H9 (cell line): ENCODE data around the gene KIFC3. TPM values are rescaled to one million over a fixed set of nuclear protein-coding genes. Genes with fewer than 3 reads are reported as not detected.

Experiments
- DNase-seq: peaks from one replicate; pipeline ENCODE4 v3.0.0-alpha.2; 2017
- H2AFZ ChIP-seq: one replicate; pipeline ENCODE4 v1.6.1; 2013; ENCODE audit warnings: mild to moderate bottlenecking, low read length, control low read depth, moderate library complexity
- H2AK5ac ChIP-seq: 2 replicates; pipeline ENCODE4 v1.6.1; 2013; ENCODE audit warnings: low read length, control low read depth, mixed read lengths; ENCODE audit not compliant: insufficient read length
- H2BK120ac ChIP-seq: one replicate; pipeline ENCODE4 v1.6.1; 2013; ENCODE audit warnings: low read depth, mild to moderate bottlenecking, low read length, control low read depth, inconsistent platforms; ENCODE audit not compliant: poor library complexity, severe bottlenecking
- H2BK12ac ChIP-seq: 2 replicates; pipeline ENCODE4 v1.6.1; 2013; ENCODE audit warnings: low read length, control low read depth, mixed read lengths, low read depth; ENCODE audit not compliant: insufficient read length
- H2BK15ac ChIP-seq: 2 replicates; pipeline ENCODE4 v1.6.1; 2013; ENCODE audit warnings: low read depth, low read length, control low read depth
- H2BK20ac ChIP-seq: one replicate; pipeline ENCODE4 v1.6.1; 2013; ENCODE audit warnings: low read depth, mild to moderate bottlenecking, low read length, control low read depth, inconsistent platforms; ENCODE audit not compliant: poor library complexity, severe bottlenecking
- H2BK5ac ChIP-seq: 2 replicates; pipeline ENCODE4 v1.6.1; 2013; ENCODE audit warnings: low read length, control low read depth, mixed read lengths; ENCODE audit not compliant: insufficient read length
- H3K14ac ChIP-seq: 2 replicates; pipeline ENCODE4 v1.6.1; 2013; ENCODE audit warnings: low read length, control low read depth; ENCODE audit not compliant: insufficient read depth
- H3K18ac ChIP-seq: 2 replicates; pipeline ENCODE4 v1.6.1; 2013; ENCODE audit warnings: low read depth, mild to moderate bottlenecking, mixed read lengths, low read length, control low read depth; ENCODE audit not compliant: insufficient read length
- H3K23ac ChIP-seq: 2 replicates; pipeline ENCODE4 v1.6.1; 2013; ENCODE audit warnings: low read length, control low read depth, mixed read lengths, low read depth; ENCODE audit not compliant: insufficient read length
- H3K23me2 ChIP-seq: 2 replicates; pipeline ENCODE4 v1.6.1; 2013; ENCODE audit warnings: low read depth, mild to moderate bottlenecking, mixed read lengths, low read length, control low read depth; ENCODE audit not compliant: insufficient read length, poor library complexity, severe bottlenecking
- H3K27ac ChIP-seq: 2 replicates; pipeline ENCODE4 v1.5.1; 2013; ENCODE audit warnings: low read length, control low read depth, mixed read lengths, low read depth; ENCODE audit not compliant: insufficient read length
- H3K27me3 ChIP-seq: 2 replicates; pipeline ENCODE4 v1.6.1; 2013; ENCODE audit warnings: low read length, control low read depth, inconsistent platforms; ENCODE audit not compliant: insufficient read depth
- H3K4ac ChIP-seq: 2 replicates; pipeline ENCODE4 v1.6.1; 2013; ENCODE audit warnings: low read depth, mild to moderate bottlenecking, control low read depth, inconsistent platforms, low read length, moderate library complexity
- H3K4me1 ChIP-seq: 2 replicates; pipeline ENCODE4 v1.6.1; 2013; ENCODE audit warnings: low read length, control low read depth, inconsistent platforms; ENCODE audit not compliant: insufficient read depth
- H3K4me2 ChIP-seq: 2 replicates; pipeline ENCODE4 v1.6.1; 2013; ENCODE audit warnings: low read length, control low read depth, mixed read lengths; ENCODE audit not compliant: insufficient read length, insufficient read depth
- H3K56ac ChIP-seq: 2 replicates; pipeline ENCODE4 v1.6.1; 2013; ENCODE audit warnings: low read depth, mild to moderate bottlenecking, mixed read lengths, low read length, control low read depth; ENCODE audit not compliant: insufficient read length
- H3K79me1 ChIP-seq: 2 replicates; pipeline ENCODE4 v1.6.1; 2013; ENCODE audit warnings: low read depth, mild to moderate bottlenecking, moderate library complexity, low read length, control low read depth, inconsistent platforms; ENCODE audit not compliant: insufficient read depth, poor library complexity, severe bottlenecking
- H3K79me2 ChIP-seq: 2 replicates; pipeline ENCODE4 v1.6.1; 2013; ENCODE audit warnings: low read length, control low read depth, inconsistent platforms; ENCODE audit not compliant: insufficient read depth
- H3K9ac ChIP-seq: 2 replicates; pipeline ENCODE4 v1.6.1; 2013; ENCODE audit warnings: low read length, control low read depth, mixed read lengths; ENCODE audit not compliant: insufficient read length; ENCODE audit errors: extremely low read depth
- H3K9me3 ChIP-seq: one replicate; pipeline ENCODE4 v1.6.1; 2013; ENCODE audit warnings: low read depth, low read length, inconsistent platforms; ENCODE audit not compliant: control insufficient read depth
- H3T11ph ChIP-seq: one replicate; pipeline ENCODE4 v1.6.1; 2013; ENCODE audit warnings: mild to moderate bottlenecking, low read length, control low read depth, inconsistent platforms
- H4K20me1 ChIP-seq: one replicate; pipeline ENCODE4 v1.6.1; 2013; ENCODE audit not compliant: control insufficient read depth, insufficient read length, insufficient read depth
- H4K5ac ChIP-seq: 2 replicates; pipeline ENCODE4 v1.6.1; 2013; ENCODE audit warnings: low read depth, mild to moderate bottlenecking, mixed read lengths, low read length, control low read depth; ENCODE audit not compliant: insufficient read length
- H4K8ac ChIP-seq: replicated peaks from 2 replicates; pipeline ENCODE4 v1.6.1; 2013; ENCODE audit warnings: low read length, control low read depth, mixed read lengths, low read depth; ENCODE audit not compliant: insufficient read length
- H4K91ac ChIP-seq: 2 replicates; pipeline ENCODE4 v1.6.1; 2013; ENCODE audit warnings: low read depth, mild to moderate bottlenecking, moderate library complexity, mixed read lengths, low read length, control low read depth; ENCODE audit not compliant: insufficient read length
- H3K27ac Mint-ChIP-seq, 3 experiments: 2 replicates in 2 of 3; 3 replicates in 1 of 3; pipeline ENCODE4 v1.8.0; 2020 to 2021; ENCODE audit warnings: mixed read lengths in 3 of 3, mild to moderate bottlenecking in 1 of 3, moderate library complexity in 1 of 3
- H3K27me3 Mint-ChIP-seq: 2 replicates; pipeline ENCODE4 v1.8.0; 2021; ENCODE audit warnings: low read depth, mild to moderate bottlenecking, moderate library complexity, mixed read lengths
- H3K36me3 Mint-ChIP-seq, 3 experiments: 2 replicates in 2 of 3; 3 replicates in 1 of 3; pipeline ENCODE4 v1.8.0; 2020 to 2021; ENCODE audit warnings: low read depth in 3 of 3, mixed read lengths in 3 of 3; ENCODE audit not compliant: insufficient read depth in 1 of 3
- H3K4me1 Mint-ChIP-seq, 2 experiments: 2 replicates each; pipeline ENCODE4 v1.8.0; 2020; ENCODE audit warnings: mixed read lengths in 2 of 2
- H3K4me3 Mint-ChIP-seq, 2 experiments: 2 replicates in 1 of 2; 3 replicates in 1 of 2; pipeline ENCODE4 v1.8.0; 2020 to 2021; ENCODE audit warnings: mild to moderate bottlenecking in 2 of 2, mixed read lengths in 2 of 2, moderate library complexity in 1 of 2
- H3K9me3 Mint-ChIP-seq, 2 experiments: 2 replicates in 1 of 2; 3 replicates in 1 of 2; pipeline ENCODE4 v1.8.0; 2020; ENCODE audit warnings: mild to moderate bottlenecking in 2 of 2, mixed read lengths in 2 of 2, moderate library complexity in 1 of 2
- WGBS: extraction: QIAGEN DNeasy Blood & Tissue Kit; methylation state at CpG from one replicate; pipeline ENCODE4 v1.1.7; 2013; ENCODE audit warnings: missing lambda C conversion rate, low lambda C conversion rate, mixed read lengths; ENCODE audit not compliant: insufficient read length; ENCODE audit errors: extremely low coverage; 5-methylcytosine and 5-hydroxymethylcytosine counted together
- total RNA-seq: library from RNA; stranded (reverse); gene quantifications from 2 replicates; pipeline ENCODE4 v1.2.1, GENCODE V29; 2021
- TF ChIP-seq, protein P1 (sequence below): fragments of 200-600 bp; sonication (generic); conservative IDR thresholded peaks from 3 replicates; pipeline ENCODE4 v1.8.0; 2021; ENCODE audit warnings: antibody characterized with exemption, mild to moderate bottlenecking

KIFC3 gene
- total RNA-seq, 1 experiment from 2014 or later = 5.0 TPM

- H2BK5ac ChIP-seq = no peak overlapping the region
- H3K56ac ChIP-seq = no peak overlapping the region
- TF ChIP-seq, protein P1, sequence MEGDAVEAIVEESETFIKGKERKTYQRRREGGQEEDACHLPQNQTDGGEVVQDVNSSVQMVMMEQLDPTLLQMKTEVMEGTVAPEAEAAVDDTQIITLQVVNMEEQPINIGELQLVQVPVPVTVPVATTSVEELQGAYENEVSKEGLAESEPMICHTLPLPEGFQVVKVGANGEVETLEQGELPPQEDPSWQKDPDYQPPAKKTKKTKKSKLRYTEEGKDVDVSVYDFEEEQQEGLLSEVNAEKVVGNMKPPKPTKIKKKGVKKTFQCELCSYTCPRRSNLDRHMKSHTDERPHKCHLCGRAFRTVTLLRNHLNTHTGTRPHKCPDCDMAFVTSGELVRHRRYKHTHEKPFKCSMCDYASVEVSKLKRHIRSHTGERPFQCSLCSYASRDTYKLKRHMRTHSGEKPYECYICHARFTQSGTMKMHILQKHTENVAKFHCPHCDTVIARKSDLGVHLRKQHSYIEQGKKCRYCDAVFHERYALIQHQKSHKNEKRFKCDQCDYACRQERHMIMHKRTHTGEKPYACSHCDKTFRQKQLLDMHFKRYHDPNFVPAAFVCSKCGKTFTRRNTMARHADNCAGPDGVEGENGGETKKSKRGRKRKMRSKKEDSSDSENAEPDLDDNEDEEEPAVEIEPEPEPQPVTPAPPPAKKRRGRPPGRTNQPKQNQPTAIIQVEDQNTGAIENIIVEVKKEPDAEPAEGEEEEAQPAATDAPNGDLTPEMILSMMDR = no peak
- H3K27ac ChIP-seq = no peak overlapping the region
- H3K27me3 ChIP-seq = no peaks in the 10 kb centered on the region
- no peaks in the 10 kb centered on the region for H3K79me2 ChIP-seq
- H3K79me1 ChIP-seq = no peaks in the 10 kb centered on the region
- 0 out of 2 replicates have a peak overlapping the region, but pooled peaks have one; percentile 9 for H3K14ac ChIP-seq
- no peak overlapping the region for H2BK20ac ChIP-seq
- H3K4ac ChIP-seq = no peak overlapping the region
- no peak overlapping the region for H3K23ac ChIP-seq
- no peak overlapping the region for H2AFZ ChIP-seq
- no peaks in the 10 kb centered on the region for H3K9me3 ChIP-seq
- no peak overlapping the region for H3K18ac ChIP-seq
- H3K9me3 Mint-ChIP-seq = no peaks in the 10 kb centered on the region; a peak in 1 of 5 replicates
- no peak overlapping the region for H3K4me2 ChIP-seq
- H3K4me3 Mint-ChIP-seq = no peak overlapping the region
- H4K8ac ChIP-seq = no peak overlapping the region
- H4K5ac ChIP-seq = no peak overlapping the region
- H4K91ac ChIP-seq = no peak overlapping the region
- no CpG with 5 or more reads among the region's 14 CpGs for WGBS
- peak overlapping the region in 2 of 3 experiments; percentile 44 to 93; a peak in 3 of 7 replicates for H3K27ac Mint-ChIP-seq
- H3K4me1 ChIP-seq = peaks cover 4% of the 10 kb centered on the region; the same call in 1 of the 2 replicates
- H2AK5ac ChIP-seq = no peak overlapping the region
- DNase-seq = peak; percentile 86
- H2BK15ac ChIP-seq = no peak overlapping the region
- peaks cover 10% of the 10 kb centered on the region for H3K27me3 Mint-ChIP-seq
- no peaks in the 10 kb centered on the region for H4K20me1 ChIP-seq
- peaks cover 32 to 43% of the 10 kb centered on the region in 2 experiments for H3K4me1 Mint-ChIP-seq
- no peak overlapping the region for H2BK120ac ChIP-seq
- H2BK12ac ChIP-seq = no peak overlapping the region
- H3T11ph ChIP-seq = no peak overlapping the region
- H3K23me2 ChIP-seq = no peaks in the 10 kb centered on the region
- H3K9ac ChIP-seq = no peak overlapping the region
- H3K36me3 Mint-ChIP-seq = no peaks in the 10 kb centered on the region
Measured at GRCh38 chr16:57810197-57811031, 8.1 kb upstream of the KIFC3 start.
